ENCODE results near the gene PLAGL1. TPM values are rescaled to one million over a fixed set of nuclear protein-coding genes. Genes with fewer than 3 reads are reported as not detected.

The PLAGL1 gene
- polyA plus RNA-seq, 3 donors, result 11.6 to 60.7 (median 16.7) TPM

DNA sequence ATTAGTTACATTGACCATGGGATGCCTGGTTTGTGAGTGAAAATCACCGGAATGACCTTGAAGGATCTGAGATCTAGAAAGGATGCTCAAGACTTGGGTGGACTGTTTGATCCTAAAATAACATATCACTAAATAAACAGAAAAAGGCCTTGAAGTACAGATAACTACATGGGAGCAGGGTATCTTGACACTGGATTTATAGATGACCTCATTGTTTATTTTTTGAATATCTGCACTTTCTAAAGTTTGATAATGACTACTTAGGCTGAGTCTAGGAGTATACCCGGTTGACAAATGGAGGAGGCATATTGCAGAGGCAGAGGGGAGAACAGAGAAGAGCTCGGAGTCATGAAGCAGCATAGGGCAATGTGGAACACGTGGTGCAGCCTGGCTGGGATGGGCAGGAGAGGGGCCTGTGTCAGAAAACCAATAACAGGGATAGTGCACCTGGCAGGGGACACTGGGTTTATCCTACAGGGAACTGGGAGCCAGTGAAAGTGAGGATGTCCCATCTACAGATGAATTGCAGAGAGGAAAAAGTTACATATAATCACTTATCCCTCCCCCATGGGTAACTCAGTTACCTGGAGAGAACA is 50.3 kb downstream of the PLAGL1 start:
- 100% methylated on average over 2 of the region's 4 CpGs for WGBS (ENCODE audit: insufficient coverage)
- no peaks in the 10 kb centered on the region for H3K9me3 ChIP-seq (replicated peaks in 1 of 2; ENCODE audit: control insufficient read depth in 1 of 2, insufficient read depth in 1 of 2, low read length in 2 of 2)
- DNase-seq, result no peak
- no peaks in the 10 kb centered on the region for H3K9me3 Mint-ChIP-seq
- intact Hi-C loops (cut with micrococcal nuclease), result loop anchor here in 1 of 2 donors (10.0 kb wide), 1 partner anchor 393 kb away; no protein-coding TSS in a partner anchor
- H2AFZ ChIP-seq (ENCODE audit: insufficient read depth, low read depth, low read length, poor library complexity, severe bottlenecking), result no peak overlapping the region
- H3K4me1 ChIP-seq (ENCODE audit: control insufficient read depth in 1 of 2, insufficient read depth in 2 of 2, low read length in 2 of 2), result no peaks in the 10 kb centered on the region
- H3K79me2 ChIP-seq (ENCODE audit: insufficient read depth, low read length), result no peaks in the 10 kb centered on the region
- no peaks in the 10 kb centered on the region for H3K4me1 Mint-ChIP-seq
- H3K4me2 ChIP-seq (replicated peaks; ENCODE audit: extremely low read depth, low read length, poor library complexity, severe bottlenecking), result no peak overlapping the region
- H3K4me3 Mint-ChIP-seq, result no peak overlapping the region
- no peaks in the 10 kb centered on the region for H3K27me3 ChIP-seq (ENCODE audit: control insufficient read depth in 2 of 2, insufficient read depth in 2 of 2, low read length in 2 of 2)
- H3K27ac Mint-ChIP-seq, result no peak overlapping the region
- peaks cover 0 to 21% of the 10 kb centered on the region in 2 donors for H3K36me3 ChIP-seq (replicated peaks in 1 of 2; ENCODE audit: control insufficient read depth in 1 of 2, insufficient read depth in 2 of 2, low read length in 2 of 2)
- no peak overlapping the region for H3K9ac ChIP-seq (ENCODE audit: insufficient read depth, low read length, poor library complexity, severe bottlenecking)
- H3K27ac ChIP-seq (ENCODE audit: low read depth in 1 of 2, low read length in 2 of 2), result no peak overlapping the region
- peaks cover 17 to 29% of the 10 kb centered on the region in 2 donors for H3K36me3 Mint-ChIP-seq
- no peaks in the 10 kb centered on the region for H4K20me1 ChIP-seq (ENCODE audit: insufficient read depth, low read length)
- H3K4me3 ChIP-seq (replicated peaks in 1 of 3; ENCODE audit: low read depth in 2 of 3, low read length in 3 of 3), result no peak overlapping the region
- peaks cover 0 to 2% (median 0%) of the 10 kb centered on the region in 3 donors for H3K27me3 Mint-ChIP-seq (ENCODE audit: low read depth in 3 of 3)
- TF ChIP-seq, protein P1, sequence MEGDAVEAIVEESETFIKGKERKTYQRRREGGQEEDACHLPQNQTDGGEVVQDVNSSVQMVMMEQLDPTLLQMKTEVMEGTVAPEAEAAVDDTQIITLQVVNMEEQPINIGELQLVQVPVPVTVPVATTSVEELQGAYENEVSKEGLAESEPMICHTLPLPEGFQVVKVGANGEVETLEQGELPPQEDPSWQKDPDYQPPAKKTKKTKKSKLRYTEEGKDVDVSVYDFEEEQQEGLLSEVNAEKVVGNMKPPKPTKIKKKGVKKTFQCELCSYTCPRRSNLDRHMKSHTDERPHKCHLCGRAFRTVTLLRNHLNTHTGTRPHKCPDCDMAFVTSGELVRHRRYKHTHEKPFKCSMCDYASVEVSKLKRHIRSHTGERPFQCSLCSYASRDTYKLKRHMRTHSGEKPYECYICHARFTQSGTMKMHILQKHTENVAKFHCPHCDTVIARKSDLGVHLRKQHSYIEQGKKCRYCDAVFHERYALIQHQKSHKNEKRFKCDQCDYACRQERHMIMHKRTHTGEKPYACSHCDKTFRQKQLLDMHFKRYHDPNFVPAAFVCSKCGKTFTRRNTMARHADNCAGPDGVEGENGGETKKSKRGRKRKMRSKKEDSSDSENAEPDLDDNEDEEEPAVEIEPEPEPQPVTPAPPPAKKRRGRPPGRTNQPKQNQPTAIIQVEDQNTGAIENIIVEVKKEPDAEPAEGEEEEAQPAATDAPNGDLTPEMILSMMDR (IDR thresholded peaks at IDR 0.05), result no peak

DNA sequence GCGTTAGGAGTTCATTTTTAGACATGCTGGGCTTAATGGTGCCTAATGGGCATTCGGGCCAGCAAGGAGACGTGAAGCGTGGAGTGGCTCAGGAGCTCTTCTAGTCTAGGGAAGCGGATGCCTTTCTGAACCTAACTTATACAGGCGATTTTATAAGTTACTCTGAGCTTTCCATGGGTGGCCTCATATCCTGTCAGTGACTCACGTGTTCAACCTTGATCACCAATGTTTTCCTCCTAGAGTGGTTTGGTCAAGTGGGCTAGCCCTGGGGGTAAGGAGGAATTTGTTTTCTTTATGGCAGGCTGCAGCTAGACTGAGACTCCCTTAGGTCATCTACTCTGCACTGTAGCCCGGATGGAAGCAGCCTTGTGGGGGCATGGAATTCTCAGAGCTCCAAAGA is 52.1 kb downstream of the PLAGL1 start:
- H3K27me3 ChIP-seq (ENCODE audit: control insufficient read depth in 2 of 2, insufficient read depth in 2 of 2, low read length in 2 of 2), result no peaks in the 10 kb centered on the region
- no peak for DNase-seq
- H3K4me2 ChIP-seq (replicated peaks; ENCODE audit: extremely low read depth, low read length, poor library complexity, severe bottlenecking), result no peak overlapping the region
- peaks cover 0 to 26% of the 10 kb centered on the region in 2 donors for H3K36me3 ChIP-seq (replicated peaks in 1 of 2; ENCODE audit: control insufficient read depth in 1 of 2, insufficient read depth in 2 of 2, low read length in 2 of 2)
- peaks cover 14 to 26% of the 10 kb centered on the region in 2 donors for H3K36me3 Mint-ChIP-seq
- no peak overlapping the region for H3K27ac Mint-ChIP-seq
- peaks cover 0 to 2% (median 0%) of the 10 kb centered on the region in 3 donors for H3K27me3 Mint-ChIP-seq (ENCODE audit: low read depth in 3 of 3)
- no peak overlapping the region for H3K4me3 ChIP-seq (replicated peaks in 1 of 3; ENCODE audit: low read depth in 2 of 3, low read length in 3 of 3)
- H3K4me3 Mint-ChIP-seq, result no peak overlapping the region
- intact Hi-C loops (cut with micrococcal nuclease), result loop anchor here in 1 of 2 donors (10.0 kb wide), 1 partner anchor 391 kb away; no protein-coding TSS in a partner anchor
- H3K4me1 ChIP-seq (ENCODE audit: control insufficient read depth in 1 of 2, insufficient read depth in 2 of 2, low read length in 2 of 2), result no peaks in the 10 kb centered on the region
- no peaks in the 10 kb centered on the region for H3K79me2 ChIP-seq (ENCODE audit: insufficient read depth, low read length)
- no peaks in the 10 kb centered on the region for H3K9me3 ChIP-seq (replicated peaks in 1 of 2; ENCODE audit: control insufficient read depth in 1 of 2, insufficient read depth in 1 of 2, low read length in 2 of 2)
- H3K9ac ChIP-seq (ENCODE audit: insufficient read depth, low read length, poor library complexity, severe bottlenecking), result no peak overlapping the region
- no peaks in the 10 kb centered on the region for H4K20me1 ChIP-seq (ENCODE audit: insufficient read depth, low read length)
- whole genome bisulfite sequencing (ENCODE audit: insufficient coverage), result 97% methylated on average over 3 of the region's 8 CpGs
- H3K4me1 Mint-ChIP-seq, result no peaks in the 10 kb centered on the region
- H3K9me3 Mint-ChIP-seq, result no peaks in the 10 kb centered on the region
- H3K27ac ChIP-seq (ENCODE audit: low read depth in 1 of 2, low read length in 2 of 2), result no peak overlapping the region
- no peak overlapping the region for H2AFZ ChIP-seq (ENCODE audit: insufficient read depth, low read depth, low read length, poor library complexity, severe bottlenecking)
- TF ChIP-seq, protein P1 (IDR thresholded peaks at IDR 0.05), result no peak

Data from CD14-positive monocyte (primary cell).